ENCODE data around the gene IFNA13.

Gene IFNA13

DNA sequence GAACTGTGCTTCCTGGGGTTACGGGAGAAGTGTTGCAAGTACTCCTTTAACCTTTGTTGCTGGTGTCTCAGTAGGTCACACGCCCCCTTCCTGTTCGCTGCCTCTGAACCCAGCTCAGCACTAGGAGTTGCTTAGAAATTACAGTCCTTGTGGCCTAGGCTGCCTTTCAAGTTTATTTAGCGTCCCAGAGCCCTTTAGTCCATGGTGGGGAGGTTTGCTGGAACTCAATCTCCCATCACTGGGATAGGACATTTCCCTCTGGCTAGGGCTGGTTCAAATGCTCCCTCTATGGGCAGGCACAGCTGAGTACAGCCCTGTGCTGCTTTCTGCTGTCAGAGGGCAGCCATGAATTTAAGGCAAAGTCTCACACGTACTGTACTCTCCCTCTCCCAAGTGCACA is 45.8 kb upstream of the IFNA13 start:
- H3K4me3 ChIP-seq (ENCODE audit: low read depth, low read length), result no peak overlapping the region
- H3K36me3 ChIP-seq (ENCODE audit: control insufficient read depth in 2 of 2, insufficient read depth in 1 of 2, low read length in 2 of 2), result no peaks in the 10 kb centered on the region
- no peak overlapping the region for H3K27ac ChIP-seq (ENCODE audit: extremely low read depth, low read depth, low read length)
- no peak for TF ChIP-seq ZNF24 (tag by site-specific recombination; IDR thresholded peaks at IDR 0.05)
- TF ChIP-seq ZBTB17 (tag by site-specific recombination; IDR thresholded peaks at IDR 0.05), result no peak
- ChIA-PET CTCF (interaction anchor here (1.1 to 1.3 kb wide), 2 partner anchors 18 to 92 kb away, joined by 3 read pairs; no protein-coding TSS in a partner anchor), POLR2A (no interaction called here)
- no peaks in the 10 kb centered on the region for H3K9me3 ChIP-seq (ENCODE audit: control insufficient read depth, insufficient read depth, low read depth, low read length)
- no peaks in the 10 kb centered on the region for H3K4me1 ChIP-seq (ENCODE audit: control insufficient read depth, insufficient read depth, low read length)

DNA sequence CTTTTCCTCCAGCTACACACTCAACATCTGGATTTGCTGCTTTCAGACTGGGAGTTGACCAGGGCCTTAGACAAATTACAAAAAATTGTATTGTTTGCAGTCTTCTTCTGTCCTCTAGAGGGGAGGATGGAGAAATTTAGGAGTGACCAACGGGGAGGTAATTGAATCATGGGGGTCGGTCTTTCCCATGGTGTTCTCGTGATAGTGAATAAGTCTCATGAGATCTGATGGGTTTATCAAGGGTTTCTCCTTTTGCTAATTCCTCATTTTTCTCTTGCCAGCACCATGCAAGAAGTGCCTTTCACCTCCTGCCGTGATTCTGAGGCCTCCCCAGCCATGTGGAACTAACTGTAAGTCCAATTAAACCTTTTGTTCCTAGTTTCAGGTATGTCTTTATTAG is 45.3 kb upstream of the IFNA13 start:
- ChIA-PET POLR2A (no interaction called here), CTCF (interaction anchor here (0.6 to 1.3 kb wide), 5 partner anchors 20 to 168 kb away, joined by 3 read pairs; no protein-coding TSS in a partner anchor)
- no peak for TF ChIP-seq ZNF776 (tag by site-specific recombination; IDR thresholded peaks at IDR 0.05; ENCODE audit: borderline replicate concordance)
- no peak for TF ChIP-seq ZNF670 (tag by site-specific recombination; IDR thresholded peaks at IDR 0.05; ENCODE audit: low read depth)
- TF ChIP-seq ZNF19 (tag by site-specific recombination; IDR thresholded peaks at IDR 0.05; ENCODE audit: low read depth), result no peak
- TF ChIP-seq ZNF658 (tag by site-specific recombination; IDR thresholded peaks at IDR 0.05), result no peak
- TF ChIP-seq ZNF777 (tag by site-specific recombination; IDR thresholded peaks at IDR 0.05; ENCODE audit: borderline replicate concordance), result no peak
- TF ChIP-seq SALL2 (tag by site-specific recombination; IDR thresholded peaks at IDR 0.05; ENCODE audit: borderline replicate concordance), result no peak
- no peak for TF ChIP-seq ZNF426 (tag by site-specific recombination; IDR thresholded peaks at IDR 0.05)
- no peak for TF ChIP-seq ZSCAN23 (tag by site-specific recombination; IDR thresholded peaks at IDR 0.05)
- no peak for TF ChIP-seq KLF9 (tag by site-specific recombination; IDR thresholded peaks at IDR 0.05; ENCODE audit: low read depth)
- Histone ChIP-seq H3K27ac (ENCODE audit: extremely low read depth, low read depth, low read length) (no peak overlapping the region), H3K36me3 (ENCODE audit: control insufficient read depth in 2 of 2, insufficient read depth in 1 of 2, low read length in 2 of 2) (no peaks in the 10 kb centered on the region), H3K4me1 (ENCODE audit: control insufficient read depth, insufficient read depth, low read length) (no peaks in the 10 kb centered on the region), H3K4me3 (ENCODE audit: low read depth, low read length) (no peak overlapping the region), H3K9me3 (ENCODE audit: control insufficient read depth, insufficient read depth, low read depth, low read length) (no peaks in the 10 kb centered on the region)

DNA sequence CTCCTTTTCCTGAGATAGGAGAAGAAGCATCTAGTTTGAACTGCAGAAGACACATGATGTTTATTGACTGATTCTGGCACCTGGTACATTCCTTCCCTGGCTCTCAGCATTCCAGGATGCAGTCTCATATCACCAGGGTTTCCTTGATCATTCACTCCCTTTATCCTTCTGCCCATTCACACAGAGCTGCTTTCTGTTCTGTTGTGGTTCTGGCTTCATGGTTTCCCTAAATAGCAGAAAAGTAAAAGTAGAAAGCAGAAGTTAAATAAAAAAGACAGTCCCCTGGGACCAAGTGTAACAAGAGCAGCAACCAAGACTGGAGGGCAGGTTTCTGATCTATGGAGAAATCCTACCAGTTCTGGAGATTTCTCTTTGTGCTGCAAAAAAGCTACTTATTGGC is 44.2 kb upstream of the IFNA13 start:
- Histone ChIP-seq H3K9me3 (ENCODE audit: control insufficient read depth, insufficient read depth, low read depth, low read length) (no peaks in the 10 kb centered on the region), H3K4me3 (ENCODE audit: low read depth, low read length) (no peak overlapping the region), H3K27ac (ENCODE audit: extremely low read depth, low read depth, low read length) (no peak overlapping the region), H3K4me1 (ENCODE audit: control insufficient read depth, insufficient read depth, low read length) (no peaks in the 10 kb centered on the region), H3K36me3 (ENCODE audit: control insufficient read depth in 2 of 2, insufficient read depth in 1 of 2, low read length in 2 of 2) (no peaks in the 10 kb centered on the region)
- CTCF ChIA-PET, result interaction anchor here (0.6 to 1.0 kb wide), 3 partner anchors 20 to 208 kb away, joined by 3 read pairs; no protein-coding TSS in a partner anchor
- POLR2A ChIA-PET, result no interaction called here
- TF ChIP-seq ZBTB20 (tag by site-specific recombination; IDR thresholded peaks at IDR 0.05) (no peak), ZFP3 (tag by site-specific recombination; IDR thresholded peaks at IDR 0.05; ENCODE audit: low read depth) (no peak), ZFP37 (tag by site-specific recombination; IDR thresholded peaks at IDR 0.05) (no peak), ZNF391 (tag by site-specific recombination; IDR thresholded peaks at IDR 0.05; ENCODE audit: borderline replicate concordance, low read depth) (no peak), SCRT2 (tag by site-specific recombination; IDR thresholded peaks at IDR 0.05) (no peak), KLF1 (tag by site-specific recombination; IDR thresholded peaks at IDR 0.05) (no peak), ZNF335 (tag by site-specific recombination; conservative IDR thresholded peaks at IDR 0.05) (no peak), ZNF664 (tag by site-specific recombination; IDR thresholded peaks at IDR 0.05) (no peak)
- TF ChIP-seq, protein P1, sequence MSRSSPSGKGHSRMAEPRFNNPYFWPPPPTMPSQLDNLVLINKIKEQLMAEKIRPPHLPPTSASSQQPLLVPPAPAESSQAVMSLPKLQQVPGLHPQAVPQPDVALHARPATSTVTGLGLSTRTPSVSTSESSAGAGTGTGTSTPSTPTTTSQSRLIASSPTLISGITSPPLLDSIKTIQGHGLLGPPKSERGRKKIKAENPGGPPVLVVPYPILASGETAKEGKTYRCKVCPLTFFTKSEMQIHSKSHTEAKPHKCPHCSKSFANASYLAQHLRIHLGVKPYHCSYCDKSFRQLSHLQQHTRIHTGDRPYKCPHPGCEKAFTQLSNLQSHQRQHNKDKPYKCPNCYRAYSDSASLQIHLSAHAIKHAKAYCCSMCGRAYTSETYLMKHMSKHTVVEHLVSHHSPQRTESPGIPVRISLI (tag by site-specific recombination; IDR thresholded peaks at IDR 0.05), result no peak
- TF ChIP-seq, protein P2, sequence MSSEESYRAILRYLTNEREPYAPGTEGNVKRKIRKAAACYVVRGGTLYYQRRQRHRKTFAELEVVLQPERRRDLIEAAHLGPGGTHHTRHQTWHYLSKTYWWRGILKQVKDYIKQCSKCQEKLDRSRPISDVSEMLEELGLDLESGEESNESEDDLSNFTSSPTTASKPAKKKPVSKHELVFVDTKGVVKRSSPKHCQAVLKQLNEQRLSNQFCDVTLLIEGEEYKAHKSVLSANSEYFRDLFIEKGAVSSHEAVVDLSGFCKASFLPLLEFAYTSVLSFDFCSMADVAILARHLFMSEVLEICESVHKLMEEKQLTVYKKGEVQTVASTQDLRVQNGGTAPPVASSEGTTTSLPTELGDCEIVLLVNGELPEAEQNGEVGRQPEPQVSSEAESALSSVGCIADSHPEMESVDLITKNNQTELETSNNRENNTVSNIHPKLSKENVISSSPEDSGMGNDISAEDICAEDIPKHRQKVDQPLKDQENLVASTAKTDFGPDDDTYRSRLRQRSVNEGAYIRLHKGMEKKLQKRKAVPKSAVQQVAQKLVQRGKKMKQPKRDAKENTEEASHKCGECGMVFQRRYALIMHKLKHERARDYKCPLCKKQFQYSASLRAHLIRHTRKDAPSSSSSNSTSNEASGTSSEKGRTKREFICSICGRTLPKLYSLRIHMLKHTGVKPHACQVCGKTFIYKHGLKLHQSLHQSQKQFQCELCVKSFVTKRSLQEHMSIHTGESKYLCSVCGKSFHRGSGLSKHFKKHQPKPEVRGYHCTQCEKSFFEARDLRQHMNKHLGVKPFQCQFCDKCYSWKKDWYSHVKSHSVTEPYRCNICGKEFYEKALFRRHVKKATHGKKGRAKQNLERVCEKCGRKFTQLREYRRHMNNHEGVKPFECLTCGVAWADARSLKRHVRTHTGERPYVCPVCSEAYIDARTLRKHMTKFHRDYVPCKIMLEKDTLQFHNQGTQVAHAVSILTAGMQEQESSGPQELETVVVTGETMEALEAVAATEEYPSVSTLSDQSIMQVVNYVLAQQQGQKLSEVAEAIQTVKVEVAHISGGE (tag by site-specific recombination; conservative IDR thresholded peaks at IDR 0.05; ENCODE audit: low read depth), result no peak
- TF ChIP-seq, protein P3, sequence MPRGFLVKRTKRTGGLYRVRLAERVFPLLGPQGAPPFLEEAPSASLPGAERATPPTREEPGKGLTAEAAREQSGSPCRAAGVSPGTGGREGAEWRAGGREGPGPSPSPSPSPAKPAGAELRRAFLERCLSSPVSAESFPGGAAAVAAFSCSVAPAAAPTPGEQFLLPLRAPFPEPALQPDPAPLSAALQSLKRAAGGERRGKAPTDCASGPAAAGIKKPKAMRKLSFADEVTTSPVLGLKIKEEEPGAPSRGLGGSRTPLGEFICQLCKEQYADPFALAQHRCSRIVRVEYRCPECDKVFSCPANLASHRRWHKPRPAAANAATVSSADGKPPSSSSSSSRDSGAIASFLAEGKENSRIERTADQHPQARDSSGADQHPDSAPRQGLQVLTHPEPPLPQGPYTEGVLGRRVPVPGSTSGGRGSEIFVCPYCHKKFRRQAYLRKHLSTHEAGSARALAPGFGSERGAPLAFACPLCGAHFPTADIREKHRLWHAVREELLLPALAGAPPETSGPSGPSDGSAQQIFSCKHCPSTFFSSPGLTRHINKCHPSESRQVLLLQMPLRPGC (tag by site-specific recombination; IDR thresholded peaks at IDR 0.05), result no peak
- TF ChIP-seq, protein P4, sequence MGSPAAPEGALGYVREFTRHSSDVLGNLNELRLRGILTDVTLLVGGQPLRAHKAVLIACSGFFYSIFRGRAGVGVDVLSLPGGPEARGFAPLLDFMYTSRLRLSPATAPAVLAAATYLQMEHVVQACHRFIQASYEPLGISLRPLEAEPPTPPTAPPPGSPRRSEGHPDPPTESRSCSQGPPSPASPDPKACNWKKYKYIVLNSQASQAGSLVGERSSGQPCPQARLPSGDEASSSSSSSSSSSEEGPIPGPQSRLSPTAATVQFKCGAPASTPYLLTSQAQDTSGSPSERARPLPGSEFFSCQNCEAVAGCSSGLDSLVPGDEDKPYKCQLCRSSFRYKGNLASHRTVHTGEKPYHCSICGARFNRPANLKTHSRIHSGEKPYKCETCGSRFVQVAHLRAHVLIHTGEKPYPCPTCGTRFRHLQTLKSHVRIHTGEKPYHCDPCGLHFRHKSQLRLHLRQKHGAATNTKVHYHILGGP (tag by site-specific recombination; IDR thresholded peaks at IDR 0.05), result no peak
- TF ChIP-seq, protein P5, sequence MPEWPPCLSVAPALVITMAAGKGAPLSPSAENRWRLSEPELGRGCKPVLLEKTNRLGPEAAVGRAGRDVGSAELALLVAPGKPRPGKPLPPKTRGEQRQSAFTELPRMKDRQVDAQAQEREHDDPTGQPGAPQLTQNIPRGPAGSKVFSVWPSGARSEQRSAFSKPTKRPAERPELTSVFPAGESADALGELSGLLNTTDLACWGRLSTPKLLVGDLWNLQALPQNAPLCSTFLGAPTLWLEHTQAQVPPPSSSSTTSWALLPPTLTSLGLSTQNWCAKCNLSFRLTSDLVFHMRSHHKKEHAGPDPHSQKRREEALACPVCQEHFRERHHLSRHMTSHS (tag by site-specific recombination; IDR thresholded peaks at IDR 0.05), result no peak
